Stimulated activated CD4-positive, alpha-beta T cell treated with anti-CD3 and anti-CD28 coated beads, Interleukin-2, amount 100 ng/mL, for 24 hours (primary cell): ENCODE measurements around the gene SPSB3.
"Not testable (repeated sequence)": the region's sequence is repeated elsewhere in the genome, so short reads cannot be mapped to it uniquely, and the experiment has no call there.

Source experiments
- DNase-seq, 2 donors: peaks; one replicate each; pipeline ENCODE4 v3.0.0-alpha.2; 2020

Gene SPSB3

DNA sequence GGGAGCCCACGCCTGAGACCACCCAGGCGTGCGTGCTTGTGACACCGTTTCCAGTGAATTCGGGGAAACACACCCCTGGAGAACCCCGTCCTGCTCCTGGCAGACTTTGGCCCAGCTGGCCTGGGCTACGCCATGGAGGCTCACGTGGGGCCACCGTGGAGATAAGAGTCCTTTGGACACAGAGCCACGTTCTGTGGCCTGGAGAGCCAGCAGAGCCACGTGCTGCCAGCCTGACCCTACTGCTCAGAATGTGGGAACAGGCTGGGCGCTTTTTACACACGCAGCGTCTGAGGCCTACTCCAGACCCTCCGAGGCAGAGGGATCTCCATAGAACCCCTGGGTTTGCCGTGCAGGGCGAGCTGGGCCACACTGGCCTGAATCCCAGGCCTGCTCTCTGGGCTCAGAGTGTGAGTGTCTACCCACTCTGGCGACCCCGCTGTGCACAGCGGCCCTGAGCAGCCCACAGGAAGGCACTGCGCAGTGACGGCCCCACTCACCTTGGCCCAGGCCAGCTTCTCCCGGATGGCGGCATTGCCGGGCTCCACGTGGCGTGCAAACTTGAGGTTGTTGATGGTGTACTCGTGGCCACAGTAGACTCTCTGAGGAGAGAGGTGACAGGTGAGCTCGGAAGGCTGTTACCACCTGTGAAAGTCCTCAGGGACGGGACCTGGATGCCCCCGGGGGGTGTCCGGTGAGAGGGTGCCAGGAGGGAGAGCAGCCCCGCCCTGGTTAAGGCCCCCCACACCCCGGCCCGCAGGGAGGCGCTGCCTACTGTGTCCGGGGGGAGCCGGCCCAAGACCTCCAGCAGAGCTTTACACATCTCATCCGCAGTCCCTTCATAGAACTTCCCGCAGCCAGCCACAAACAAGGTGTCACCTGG lies 34.3 kb upstream of the SPSB3 start:
- DNase-seq = no peak

DNA sequence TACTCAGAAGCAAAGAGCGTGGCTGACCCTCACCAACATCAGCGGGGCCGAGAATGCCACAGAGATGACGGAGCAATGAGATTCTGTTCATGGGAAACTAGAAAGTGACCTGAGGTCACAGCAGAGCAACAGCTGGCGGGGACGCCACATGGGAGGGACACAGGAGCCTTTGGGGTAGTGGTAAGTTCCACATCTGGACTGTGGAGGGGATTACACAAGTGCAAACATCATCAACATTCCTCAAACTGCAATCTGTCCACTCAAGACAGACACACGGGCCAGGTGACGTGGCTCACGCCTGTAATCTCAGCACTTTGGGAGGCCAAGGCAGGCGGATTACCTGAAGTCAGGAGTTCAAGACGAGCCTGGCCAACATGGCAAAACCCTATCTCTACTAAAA lies 33.1 kb upstream of the SPSB3 start:
- DNase-seq = no peak

DNA sequence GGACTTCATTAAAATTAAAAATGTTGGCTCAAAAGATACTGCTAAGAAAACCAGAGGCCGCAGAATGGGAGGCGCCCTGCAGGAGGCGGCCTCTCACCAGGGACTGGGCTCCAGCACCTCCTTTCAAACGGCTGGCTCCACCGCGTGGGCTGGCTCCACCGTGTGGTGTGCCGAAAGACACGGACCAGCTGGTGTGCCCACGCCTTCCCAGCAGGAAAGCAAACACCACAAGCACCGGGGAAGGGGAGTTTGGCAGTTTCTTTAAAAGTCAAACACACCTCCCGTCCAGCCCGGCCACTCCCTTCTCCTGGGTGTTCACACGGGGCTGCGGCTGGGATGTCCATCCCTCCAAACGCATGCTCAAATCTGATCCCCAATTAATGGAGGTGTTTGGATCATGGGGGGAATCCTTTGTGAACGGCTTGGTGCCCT lies 30.4 kb upstream of the SPSB3 start:
- peak; percentile 38 to 66 for DNase-seq

DNA sequence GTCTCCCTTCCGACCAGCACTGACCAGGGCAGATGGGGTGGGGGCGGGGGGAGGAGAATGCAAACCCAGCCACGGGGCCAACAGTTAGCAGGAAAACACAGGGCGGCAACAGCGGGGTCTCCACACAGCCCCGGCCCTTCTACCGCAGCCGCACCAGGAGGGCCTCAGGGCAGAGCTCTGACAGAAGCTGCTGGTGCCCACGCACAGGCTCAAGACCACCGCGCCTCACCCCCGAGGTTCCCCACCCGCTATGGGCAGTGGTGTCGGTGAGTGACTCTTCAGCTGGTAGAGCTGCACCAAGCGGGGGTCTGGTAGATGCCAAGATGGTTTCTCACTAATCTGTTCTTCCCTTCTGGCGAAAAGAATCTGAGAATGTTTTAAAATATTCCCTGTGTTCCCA lies 28.2 kb upstream of the SPSB3 start:
- DNase-seq = no peak

DNA sequence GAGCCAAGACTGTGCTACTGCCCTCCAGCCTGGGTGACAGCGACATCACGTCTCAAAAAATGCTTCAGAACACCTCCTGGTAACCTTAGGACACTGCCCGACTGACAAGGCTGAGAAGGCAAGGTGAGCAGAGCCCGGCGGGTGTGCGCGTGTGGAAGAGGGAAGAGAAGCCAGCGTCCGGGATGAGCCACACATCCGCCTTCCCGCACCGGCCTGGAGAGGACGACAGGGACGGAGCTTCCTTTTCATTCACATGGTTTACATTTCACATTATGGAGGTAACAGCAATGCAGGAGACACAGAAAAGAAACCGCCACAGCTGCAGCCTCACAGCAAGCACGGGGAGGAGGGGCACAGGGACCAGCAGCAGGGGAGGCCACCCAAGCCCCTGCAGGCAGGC lies 27.7 kb upstream of the SPSB3 start:
- no peak for DNase-seq

DNA sequence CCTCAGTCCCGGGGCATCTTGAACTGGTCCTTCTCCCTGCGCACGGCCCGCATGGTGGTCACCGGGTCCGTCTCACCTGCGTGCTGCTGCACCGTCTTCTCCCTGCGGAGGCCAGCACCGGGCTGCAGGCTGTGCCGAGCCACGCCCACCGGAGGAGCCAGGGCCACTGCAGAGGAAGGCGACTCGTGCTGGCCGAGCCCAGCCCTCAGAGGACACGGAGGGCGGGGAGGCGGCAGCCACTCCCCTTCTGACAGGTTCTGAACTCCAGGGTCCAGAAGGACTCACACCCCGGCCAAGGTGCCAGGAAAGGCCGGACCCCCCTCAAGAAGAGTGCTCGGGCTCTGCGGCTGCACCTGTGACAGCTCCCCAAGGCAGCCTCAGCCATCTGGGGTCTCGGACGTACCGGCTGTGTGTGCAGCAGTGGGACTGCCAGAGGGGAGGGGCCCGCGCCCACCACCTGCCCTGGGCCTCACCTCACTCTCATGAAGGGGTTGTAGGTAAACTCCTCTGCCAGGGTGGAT lies 27.0 kb upstream of the SPSB3 start:
- no peak for DNase-seq

DNA sequence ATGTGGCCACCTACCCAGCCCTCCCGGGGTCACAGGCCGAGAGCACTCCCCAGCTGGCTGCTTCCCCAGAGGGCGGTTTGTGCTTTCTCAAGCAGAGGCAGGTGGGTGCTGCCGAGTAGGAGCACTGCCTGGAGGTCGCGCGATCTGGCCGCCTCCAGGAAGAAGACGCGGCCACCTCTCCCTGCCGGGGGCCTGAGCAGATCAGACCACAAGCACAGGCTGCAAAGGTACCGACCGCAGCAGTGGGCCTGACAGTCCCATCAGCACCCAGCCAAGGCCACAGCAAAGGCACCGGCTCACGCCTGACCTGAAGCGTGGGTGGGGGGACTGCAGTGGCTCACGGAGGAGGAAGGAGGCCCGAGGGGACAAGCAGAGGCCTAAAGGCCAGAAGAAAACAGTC lies 26.3 kb upstream of the SPSB3 start:
- DNase-seq = no peak

DNA sequence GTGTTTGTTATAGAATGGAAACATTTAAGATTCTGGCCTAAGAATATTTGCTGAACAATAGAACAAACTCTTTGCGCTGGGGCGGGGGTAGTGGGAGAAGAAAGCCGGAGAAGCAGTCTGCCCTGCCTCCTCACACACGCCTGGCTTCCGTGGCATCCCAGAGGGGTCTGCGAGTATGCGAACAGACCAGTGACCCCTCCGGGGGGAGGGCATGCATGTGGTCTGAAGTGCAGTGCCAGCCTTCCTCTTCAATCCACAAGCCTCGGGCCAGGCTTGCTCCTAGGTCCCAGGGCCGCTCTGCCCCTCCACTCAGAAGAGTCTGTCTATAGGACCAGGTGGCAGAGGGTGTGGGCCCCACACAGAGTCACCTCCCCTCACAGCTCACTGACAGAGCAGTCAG lies 25.3 kb upstream of the SPSB3 start:
- DNase-seq = no peak

DNA sequence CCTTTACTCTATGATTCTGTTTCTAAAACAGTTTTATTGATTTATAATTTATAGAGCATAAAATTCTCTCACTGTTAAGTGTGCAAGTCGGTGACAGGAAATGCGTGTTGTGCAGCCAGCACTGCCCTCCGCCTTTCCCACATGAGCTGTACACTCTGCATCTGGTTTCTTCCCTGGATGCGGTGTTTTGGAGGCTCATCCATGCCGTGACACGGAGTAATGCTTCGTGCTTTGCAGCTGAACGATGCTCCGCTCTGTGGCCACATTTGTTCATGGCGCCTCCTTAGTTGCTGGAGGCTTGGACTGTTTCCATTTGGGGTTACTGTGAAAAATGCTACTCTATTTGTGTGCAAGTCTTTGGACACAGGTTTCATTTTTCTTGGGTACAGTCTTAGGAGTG lies 18.3 kb upstream of the SPSB3 start:
- no peak for DNase-seq

DNA sequence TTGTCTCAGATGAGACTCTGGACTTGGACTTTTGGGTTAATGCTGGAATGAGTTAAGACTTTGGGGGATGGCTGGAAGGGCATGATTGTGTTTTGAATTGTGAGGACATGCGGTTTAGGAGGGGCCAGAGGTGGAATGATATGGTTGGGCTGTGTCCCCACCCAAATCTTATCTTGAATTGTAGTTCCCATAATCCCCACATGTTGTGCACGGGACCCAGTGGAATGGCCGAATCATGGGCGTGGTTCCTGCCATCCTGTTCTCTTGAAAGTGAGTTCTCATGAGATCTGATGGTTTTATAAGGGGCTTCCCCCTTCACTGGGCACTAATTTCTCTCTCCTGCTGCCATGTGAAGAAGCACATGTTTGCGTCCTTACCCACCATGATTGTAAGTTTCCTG lies 16.9 kb upstream of the SPSB3 start:
- DNase-seq = not testable (repeated sequence)

DNA sequence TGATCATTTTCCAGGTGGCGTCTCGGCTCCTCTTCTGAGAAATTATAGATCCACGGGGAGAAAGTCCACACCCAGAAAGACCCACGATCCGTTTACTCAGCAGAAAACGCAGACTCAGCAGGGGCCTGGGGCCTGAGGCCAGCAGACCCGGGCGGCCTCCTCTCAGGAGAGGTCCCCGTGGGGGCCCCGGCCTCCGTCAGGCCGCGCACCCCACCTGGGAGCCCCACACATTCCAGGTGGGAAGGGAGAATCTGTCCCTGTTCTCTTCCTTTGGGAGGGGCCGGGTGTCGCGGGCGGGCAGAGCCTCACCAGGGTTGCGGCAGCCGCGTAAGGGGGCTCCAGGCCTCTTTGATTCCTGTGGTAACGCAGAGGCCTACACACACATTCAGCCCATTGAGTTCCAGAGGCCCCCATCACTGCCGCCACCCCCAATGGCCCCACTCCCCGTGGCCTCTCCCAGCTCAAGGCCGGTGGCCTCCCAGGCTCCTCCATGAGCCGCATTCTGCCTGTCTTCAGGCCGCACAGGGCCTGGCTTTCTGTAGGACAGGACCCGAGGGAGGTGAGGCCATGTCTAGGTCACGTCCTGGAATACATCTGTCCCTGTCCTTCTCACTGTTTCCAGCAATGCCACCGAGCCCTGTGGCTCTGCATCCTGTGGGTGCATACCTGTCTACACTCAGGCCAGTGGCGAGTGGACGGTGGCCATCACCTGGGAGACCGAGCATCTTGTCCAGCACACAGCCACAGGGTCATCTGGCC lies 12.7 kb upstream of the SPSB3 start:
- DNase-seq = no peak

DNA sequence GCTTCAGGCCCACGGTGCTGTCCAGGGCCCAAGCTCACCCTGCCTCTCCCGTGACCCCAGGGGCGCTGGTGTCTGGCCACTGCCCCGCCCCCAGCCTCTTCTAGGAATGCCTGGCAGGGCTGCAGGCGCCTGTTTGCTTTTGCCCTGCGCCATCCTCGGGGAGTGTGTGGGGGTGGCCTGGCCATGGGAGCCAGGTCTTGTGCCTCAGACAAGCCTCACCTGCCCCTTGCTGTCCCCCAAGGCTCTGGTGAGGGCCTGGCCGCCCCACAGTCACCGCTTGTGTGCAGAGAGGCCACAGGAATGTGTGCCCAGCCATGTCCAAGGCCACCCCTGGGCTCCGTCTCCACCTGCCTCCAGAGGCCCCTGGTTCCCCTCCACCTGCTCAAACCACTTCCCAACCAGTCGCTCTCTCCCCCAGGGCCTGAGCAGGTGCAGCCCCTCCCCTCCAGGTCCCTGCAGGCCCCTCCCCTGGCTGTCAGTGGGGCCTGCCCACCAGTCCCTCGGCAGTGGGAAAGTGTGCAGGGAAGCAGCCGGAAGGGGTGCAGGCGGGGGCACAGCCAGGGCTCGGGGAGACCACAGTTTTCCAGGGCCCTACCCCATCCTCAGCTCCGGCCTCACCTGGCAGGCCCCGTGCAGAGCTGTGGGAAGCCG lies 12.0 kb upstream of the SPSB3 start:
- no peak for DNase-seq

DNA sequence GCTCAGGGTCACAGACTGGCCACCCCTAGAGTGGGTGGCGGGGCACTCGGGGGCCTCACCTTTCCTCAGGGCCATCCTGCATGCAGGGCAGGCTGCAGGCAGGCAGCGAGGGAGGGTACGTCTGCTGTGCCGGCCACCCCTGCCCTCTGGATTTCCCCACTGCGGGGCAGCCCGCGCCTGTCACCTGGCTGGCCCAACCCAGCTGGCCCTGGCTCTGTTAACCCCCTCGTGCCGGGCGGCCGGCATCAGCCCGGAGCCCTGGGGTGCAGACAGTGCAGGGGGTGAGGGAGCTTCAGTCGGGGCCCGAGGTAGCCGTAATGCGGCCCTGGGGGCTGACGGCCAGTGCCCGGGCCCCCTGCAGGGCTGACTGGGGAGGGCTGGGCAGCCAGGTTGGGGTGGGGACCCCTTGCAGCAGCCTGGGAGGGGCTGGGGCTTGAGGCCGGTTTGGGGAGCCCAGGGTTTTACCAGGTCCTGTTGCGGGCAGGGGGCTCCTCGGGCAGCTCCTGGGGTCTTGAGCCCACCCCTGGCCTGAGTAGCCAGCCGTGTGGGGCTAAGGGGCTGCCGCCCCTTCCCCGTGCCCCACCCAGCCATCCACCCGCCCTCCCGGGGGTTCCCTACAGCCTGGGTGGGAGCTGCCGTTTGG lies 11.3 kb upstream of the SPSB3 start, which contains the start of gene IGFALS:
Gene IGFALS, minus strand, starts transcription at position 128 of the 643 bp plus-strand sequence. Its CDS starts 53 bp downstream, at position 75.
- no peak for DNase-seq

DNA sequence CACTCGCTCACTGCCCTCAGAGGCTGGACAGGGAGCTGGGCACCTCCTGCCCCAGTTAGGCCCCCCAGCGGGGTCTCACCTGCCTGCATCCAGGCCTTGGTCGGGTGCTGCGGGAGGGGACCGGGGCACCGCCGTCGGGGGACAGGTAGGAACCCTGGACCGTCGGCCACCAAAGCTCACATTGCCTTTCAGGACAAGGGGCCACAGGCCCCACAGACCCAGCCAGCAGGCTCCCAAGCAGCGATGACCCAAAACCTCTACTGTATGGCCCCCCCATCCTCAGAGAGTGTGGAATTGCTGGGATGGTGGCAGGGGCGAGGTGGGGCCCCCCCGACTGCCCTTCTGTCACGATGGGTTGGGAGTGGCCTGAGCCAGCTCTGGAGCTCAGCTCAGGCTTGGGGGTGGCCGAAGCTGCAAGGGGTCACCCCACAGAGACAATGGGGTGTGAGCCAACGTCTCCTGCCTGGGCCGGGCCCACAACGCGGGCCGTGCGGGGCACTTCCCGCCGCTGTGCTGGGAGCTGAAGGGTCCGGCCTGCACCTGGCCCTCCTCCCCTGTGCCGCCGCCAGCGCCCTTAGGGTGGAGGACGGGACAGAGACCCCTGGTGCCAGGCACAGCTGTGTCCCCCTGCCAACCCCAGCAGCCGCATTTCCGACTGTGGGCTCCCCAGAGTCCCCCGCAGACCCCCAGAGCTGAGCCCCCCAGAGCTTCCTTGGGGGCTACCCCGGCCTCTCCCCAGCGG lies 10.6 kb upstream of the SPSB3 start:
- no peak for DNase-seq

DNA sequence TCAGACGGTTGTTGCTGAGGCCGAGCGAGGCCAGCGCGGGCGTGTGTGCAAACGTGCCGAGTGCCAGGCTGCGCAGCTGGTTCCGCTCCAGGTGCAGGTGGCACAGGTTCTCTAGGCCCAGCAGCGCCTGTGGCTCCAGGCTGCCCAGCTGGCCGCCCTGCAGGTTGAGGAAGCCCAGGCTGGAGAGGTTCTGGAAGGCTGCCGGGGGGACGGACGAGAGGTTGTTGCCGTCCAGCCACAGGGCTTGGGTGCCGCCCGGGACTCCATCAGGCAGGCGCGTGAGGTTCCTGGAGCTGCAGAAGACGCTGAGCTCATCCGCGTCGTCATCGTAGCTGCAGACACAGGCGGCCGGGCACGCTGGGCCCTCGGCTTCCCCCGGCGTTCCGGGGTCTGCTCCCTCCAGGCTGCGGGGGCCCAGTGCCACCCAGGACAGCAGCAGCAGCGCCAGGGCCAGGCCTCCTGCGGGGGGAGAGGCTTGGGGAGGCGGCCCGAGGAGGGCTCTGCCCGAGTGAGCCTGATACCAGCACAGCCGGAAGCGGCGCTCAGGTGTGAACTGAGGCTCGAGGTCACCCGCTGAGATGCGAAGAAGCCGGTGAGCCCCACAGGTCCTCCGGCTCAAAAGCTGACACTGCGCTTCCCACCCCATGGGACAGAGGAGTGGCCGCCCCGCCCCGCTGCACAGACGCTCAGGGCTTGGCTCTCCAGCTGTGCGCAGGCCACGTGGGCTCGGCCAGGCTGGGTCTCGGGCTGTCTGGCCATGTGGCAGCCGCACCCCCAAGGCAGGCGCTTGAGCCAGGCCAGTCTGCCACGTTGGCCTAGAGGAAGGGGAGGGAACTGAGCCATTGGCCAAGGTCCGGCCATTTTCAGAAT lies 9.8 kb upstream of the SPSB3 start:
- no peak for DNase-seq

DNA sequence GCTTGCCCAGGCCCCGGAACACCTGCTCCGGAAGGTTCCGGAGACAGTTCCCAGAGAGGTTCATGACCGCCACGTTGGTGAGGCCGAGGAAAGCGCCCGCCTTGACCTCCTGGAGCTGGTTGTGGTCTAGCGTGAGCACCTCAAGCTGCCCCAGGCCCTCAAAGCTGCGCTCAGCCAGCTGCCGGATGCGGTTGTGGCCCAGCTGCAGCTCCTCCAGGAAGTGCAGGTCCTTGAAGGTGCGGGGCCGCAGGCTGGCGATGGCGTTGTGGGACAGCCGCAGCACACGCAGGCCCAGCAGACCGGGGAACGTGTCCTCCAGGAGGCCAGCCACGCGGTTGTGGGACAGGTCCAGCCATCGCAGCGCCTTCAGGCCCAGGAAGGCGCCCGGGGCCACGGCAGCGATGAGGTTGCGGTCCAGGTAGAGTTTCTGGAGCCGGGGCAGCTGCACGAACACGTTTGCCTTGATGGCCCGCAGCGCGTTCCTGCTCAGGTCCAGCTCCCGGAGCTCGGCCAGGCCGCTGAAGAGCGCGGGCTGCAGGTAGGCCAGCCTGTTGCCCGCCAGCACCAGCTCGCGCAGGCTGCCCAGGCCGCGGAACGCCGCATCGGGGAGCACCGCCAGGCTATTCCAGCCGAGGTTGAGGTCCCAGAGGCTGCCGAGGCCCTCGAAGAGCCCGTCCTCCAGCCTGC lies 9.0 kb upstream of the SPSB3 start:
- DNase-seq = no peak

DNA sequence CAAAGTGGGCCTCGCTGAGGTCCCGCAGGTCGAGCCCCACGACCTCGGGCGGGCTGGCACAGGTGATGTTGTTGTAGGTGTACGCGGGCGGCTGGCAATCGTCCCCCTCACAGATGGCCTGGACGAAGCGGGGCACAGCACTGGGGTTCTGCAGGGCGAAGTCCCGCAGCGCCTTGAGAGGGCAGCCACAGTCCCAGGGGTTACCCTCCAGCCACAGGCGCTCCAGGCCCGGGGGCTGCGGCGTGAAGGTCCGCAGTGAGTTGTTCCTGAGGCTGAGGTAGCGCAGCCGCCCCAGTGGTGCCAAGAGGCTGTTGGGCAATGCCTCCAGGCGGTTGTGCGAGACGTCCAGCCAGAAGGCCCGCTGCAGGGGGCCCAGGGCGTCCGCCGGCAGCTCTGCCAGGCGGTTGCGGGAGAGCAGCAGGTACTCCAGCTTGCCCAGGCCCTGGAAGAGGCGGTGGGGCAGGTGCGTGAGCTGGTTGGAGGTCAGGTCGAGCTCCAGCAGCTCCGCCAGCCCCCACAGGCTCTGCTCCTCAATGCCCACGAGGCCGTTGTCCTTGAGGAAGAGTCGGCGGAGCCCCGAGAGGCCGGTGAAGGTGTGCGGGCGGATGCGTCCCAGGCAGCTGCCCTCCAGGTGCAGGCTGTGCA lies 8.4 kb upstream of the SPSB3 start:
- DNase-seq = no peak

DNA sequence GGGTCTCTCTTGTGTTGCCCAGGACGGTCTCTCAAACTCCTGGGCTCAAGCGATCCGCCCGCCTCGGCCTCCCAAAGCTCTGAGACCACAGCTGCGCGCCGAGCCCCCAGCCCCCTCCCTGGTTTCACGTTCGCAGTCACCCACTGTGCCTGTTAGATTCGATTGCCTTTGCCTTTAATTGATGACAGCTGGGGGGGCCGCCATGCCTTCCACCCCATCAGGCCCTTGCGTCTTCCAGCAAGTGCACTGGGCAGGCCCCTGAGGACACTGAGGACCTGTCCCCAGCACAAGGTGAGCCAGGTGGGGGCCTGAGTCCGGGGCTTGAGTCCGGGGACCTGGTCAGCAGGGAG lies 7.9 kb upstream of the SPSB3 start:
- no peak for DNase-seq

DNA sequence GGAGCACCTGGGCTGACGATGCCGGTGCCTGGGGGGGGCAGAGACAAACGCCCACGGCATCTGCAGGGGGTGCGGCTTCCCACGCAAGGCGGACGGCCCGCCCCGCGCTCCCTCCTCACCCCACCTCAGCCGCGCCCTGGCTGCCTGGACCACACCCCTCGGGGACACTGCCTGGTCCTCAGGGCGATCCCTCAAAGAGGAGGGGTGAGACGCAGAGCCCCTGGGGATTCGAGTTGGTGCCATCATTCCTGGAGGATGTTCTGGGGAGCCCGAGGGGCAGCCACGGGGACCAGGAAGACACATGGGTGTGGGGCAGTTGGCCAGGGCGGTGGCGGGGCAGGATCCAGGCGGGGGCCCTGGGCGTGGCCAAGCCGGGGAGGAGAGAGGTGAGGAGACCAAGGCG lies 7.3 kb upstream of the SPSB3 start:
- DNase-seq = no peak

DNA sequence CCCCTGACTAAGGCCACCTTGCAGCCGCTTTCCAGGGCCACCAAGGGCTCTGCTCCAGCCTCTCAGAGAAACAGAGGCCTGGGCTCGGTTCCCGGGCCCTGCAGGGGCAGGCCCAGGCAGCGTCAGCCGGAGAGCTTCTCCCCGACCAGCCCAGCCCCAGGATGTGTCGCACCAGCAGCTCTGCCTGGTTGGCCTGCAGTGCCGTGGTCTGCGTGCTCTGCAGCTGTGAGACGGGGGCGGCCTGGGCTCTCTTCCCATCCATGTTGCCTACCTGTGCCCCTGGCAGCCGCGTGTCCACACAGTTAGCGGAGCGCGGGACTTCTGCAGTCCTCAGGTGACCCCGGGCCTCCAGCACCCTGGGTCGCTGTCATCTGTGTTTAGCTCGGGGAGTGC lies 6.3 kb upstream of the SPSB3 start:
- DNase-seq = no peak
